ENCODE measurements around the gene TET3.

DNA sequence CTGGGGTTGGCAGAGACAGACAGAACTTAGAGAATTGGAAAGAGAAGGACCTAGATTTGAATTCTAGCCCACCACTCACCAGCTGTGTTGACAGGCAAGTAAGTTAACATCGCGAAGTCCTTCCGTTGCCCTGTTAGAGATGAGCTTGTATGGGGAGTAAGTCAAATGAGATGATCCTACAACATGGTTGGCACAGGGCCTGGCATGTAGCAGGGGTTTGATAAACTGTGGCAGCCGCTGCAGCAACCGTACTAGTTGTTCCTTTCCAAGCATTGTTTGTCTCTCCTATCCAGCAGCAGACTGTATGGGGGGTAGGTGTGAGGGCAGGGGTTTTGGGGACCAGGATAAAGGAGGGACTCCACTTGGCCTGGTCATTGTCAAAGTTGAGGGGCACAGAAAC, 16.0 kb downstream of the TET3 start:
- TF ChIP-seq POLR2A (IDR thresholded peaks at IDR 0.05), result no peak
- TF ChIP-seq, protein P1, sequence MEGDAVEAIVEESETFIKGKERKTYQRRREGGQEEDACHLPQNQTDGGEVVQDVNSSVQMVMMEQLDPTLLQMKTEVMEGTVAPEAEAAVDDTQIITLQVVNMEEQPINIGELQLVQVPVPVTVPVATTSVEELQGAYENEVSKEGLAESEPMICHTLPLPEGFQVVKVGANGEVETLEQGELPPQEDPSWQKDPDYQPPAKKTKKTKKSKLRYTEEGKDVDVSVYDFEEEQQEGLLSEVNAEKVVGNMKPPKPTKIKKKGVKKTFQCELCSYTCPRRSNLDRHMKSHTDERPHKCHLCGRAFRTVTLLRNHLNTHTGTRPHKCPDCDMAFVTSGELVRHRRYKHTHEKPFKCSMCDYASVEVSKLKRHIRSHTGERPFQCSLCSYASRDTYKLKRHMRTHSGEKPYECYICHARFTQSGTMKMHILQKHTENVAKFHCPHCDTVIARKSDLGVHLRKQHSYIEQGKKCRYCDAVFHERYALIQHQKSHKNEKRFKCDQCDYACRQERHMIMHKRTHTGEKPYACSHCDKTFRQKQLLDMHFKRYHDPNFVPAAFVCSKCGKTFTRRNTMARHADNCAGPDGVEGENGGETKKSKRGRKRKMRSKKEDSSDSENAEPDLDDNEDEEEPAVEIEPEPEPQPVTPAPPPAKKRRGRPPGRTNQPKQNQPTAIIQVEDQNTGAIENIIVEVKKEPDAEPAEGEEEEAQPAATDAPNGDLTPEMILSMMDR (IDR thresholded peaks at IDR 0.05), result no peak

Measured in uterus (tissue), 2 donors.